GM19238 (cell line): ENCODE measurements around the gene ALDH3A2.

Source experiments
- DNase-seq: peaks from one replicate; pipeline ENCODE4 v3.0.0; 2011; ENCODE audit warnings: low spot score; ENCODE audit not compliant: insufficient read length

ALDH3A2 gene

GRCh38 chr17:19713901-19714361 is 65.4 kb downstream of the ALDH3A2 start:
- no peak for DNase-seq

GRCh38 chr17:19714542-19715411 is 66.2 kb downstream of the ALDH3A2 start:
- no peak for DNase-seq

GRCh38 chr17:19716108-19717030 is 67.8 kb downstream of the ALDH3A2 start, which contains the start of gene SLC47A2:
Gene SLC47A2 (minus strand): TSS chr17:19716584. CDS start chr17:19716555, 29 bp downstream.
- DNase-seq: no peak

GRCh38 chr17:19717031-19717360 is 68.4 kb downstream of the ALDH3A2 start:
- no peak for DNase-seq

GRCh38 chr17:19717411-19717908 is 68.9 kb downstream of the ALDH3A2 start:
- no peak for DNase-seq

GRCh38 chr17:19718041-19718612 is 69.6 kb downstream of the ALDH3A2 start:
- DNase-seq: no peak

- no peak for DNase-seq
These were observed 70.2 kb downstream of the ALDH3A2 start for GRCh38 chr17:19718613-19719354.

- no peak for DNase-seq
These were observed 71.0 kb downstream of the ALDH3A2 start for GRCh38 chr17:19719355-19720209.

- DNase-seq: no peak
These were observed 71.6 kb downstream of the ALDH3A2 start for GRCh38 chr17:19720210-19720475.

GRCh38 chr17:19720631-19721426 is 72.3 kb downstream of the ALDH3A2 start:
- no peak for DNase-seq

- DNase-seq: no peak
These were observed 75.4 kb downstream of the ALDH3A2 start for GRCh38 chr17:19723964-19724363.

GRCh38 chr17:19724501-19725420 is 76.2 kb downstream of the ALDH3A2 start:
- DNase-seq: no peak

GRCh38 chr17:19725486-19725885 is 76.9 kb downstream of the ALDH3A2 start:
- no peak for DNase-seq

GRCh38 chr17:19726631-19727376 is 78.3 kb downstream of the ALDH3A2 start:
- DNase-seq: no peak
